Measurements from ENCODE around the gene PANK1. TPM values are rescaled to one million over a fixed set of nuclear protein-coding genes. Genes with fewer than 3 reads are reported as not detected.

PANK1 gene
- total RNA-seq, 1 experiment from 2014 or later, result 33.2 TPM

GRCh38 chr10:89601728-89602361, 43.2 kb downstream of the PANK1 start:
- Histone ChIP-seq H4K5ac (ENCODE audit: insufficient read length, low read depth, low read length) (no peak overlapping the region), H3K23ac (ENCODE audit: insufficient read length, low read depth, low read length) (no peak overlapping the region), H3K18ac (ENCODE audit: insufficient read length, low read depth, low read length) (no peak overlapping the region), H2BK5ac (ENCODE audit: insufficient read length, low read length) (no peak overlapping the region), H2BK20ac (ENCODE audit: low read depth, low read length, poor library complexity, severe bottlenecking) (no peak overlapping the region), H3K27me3 (ENCODE audit: insufficient read depth, low read length) (no peaks in the 10 kb centered on the region), H4K20me1 (ENCODE audit: control insufficient read depth, insufficient read depth, insufficient read length) (no peaks in the 10 kb centered on the region), H3K4me2 (ENCODE audit: insufficient read depth, insufficient read length, low read length) (no peak overlapping the region), H3K14ac (ENCODE audit: insufficient read depth, low read length) (no peak overlapping the region), H3K79me2 (ENCODE audit: insufficient read depth, low read length) (no peaks in the 10 kb centered on the region), H2BK15ac (ENCODE audit: low read depth, low read length) (no peak overlapping the region), H3K9ac (ENCODE audit: extremely low read depth, insufficient read length, low read length) (no peak overlapping the region), H2BK120ac (ENCODE audit: low read depth, low read length, poor library complexity, severe bottlenecking) (no peak overlapping the region), H3K4ac (ENCODE audit: low read depth, low read length) (no peak overlapping the region), H3K27ac (ENCODE audit: insufficient read length, low read depth, low read length) (no peak overlapping the region), H3K79me1 (ENCODE audit: insufficient read depth, low read depth, low read length, poor library complexity, severe bottlenecking) (no peaks in the 10 kb centered on the region), H3K56ac (ENCODE audit: insufficient read length, low read depth, low read length) (no peak overlapping the region), H2AFZ (ENCODE audit: low read length) (no peak overlapping the region), H2AK5ac (ENCODE audit: insufficient read length, low read length) (no peak overlapping the region), H2BK12ac (ENCODE audit: insufficient read length, low read depth, low read length) (no peak overlapping the region), H3K9me3 (ENCODE audit: control insufficient read depth, low read depth, low read length) (no peaks in the 10 kb centered on the region), H4K91ac (ENCODE audit: insufficient read length, low read depth, low read length) (no peak overlapping the region), H4K8ac (replicated peaks; ENCODE audit: insufficient read length, low read depth, low read length) (no peak overlapping the region), H3T11ph (ENCODE audit: low read length) (no peak overlapping the region), H3K23me2 (ENCODE audit: insufficient read length, low read depth, low read length, poor library complexity, severe bottlenecking) (no peaks in the 10 kb centered on the region), H3K4me1 (ENCODE audit: insufficient read depth, low read length) (no peaks in the 10 kb centered on the region)
- Mint-ChIP-seq H3K27me3 (ENCODE audit: low read depth) (no peaks in the 10 kb centered on the region), H3K4me3 (no peak overlapping the region), H3K36me3 (ENCODE audit: insufficient read depth in 1 of 3, low read depth in 3 of 3) (peaks cover 11 to 42% (median 32%) of the 10 kb centered on the region in 3 experiments; a peak in 6 of 7 replicates), H3K27ac (peak overlapping the region in 2 of 3 experiments; percentile 28 to 83; a peak in 2 of 7 replicates), H3K9me3 (no peaks in the 10 kb centered on the region), H3K4me1 (no peaks in the 10 kb centered on the region)
- DNase-seq, result no peak
- whole genome bisulfite sequencing (ENCODE audit: extremely low coverage, insufficient read length, low lambda C conversion rate), result no CpG with 5 or more reads among the region's 2 CpGs
- no peak for TF ChIP-seq CTCF (conservative IDR thresholded peaks at IDR 0.05)

Data from H9 (cell line).